KMS-11 (cell line): ENCODE data around the gene PEX10.
A peak's percentile ranks its signal among the peaks of the same experiment; 100 is the strongest.

Source experiments
- H2AFZ ChIP-seq: fragments of 200-600 bp; sonication (generic); 2 replicates; pipeline ENCODE4 v1.6.1; 2016; ENCODE audit warnings: antibody characterized with exemption, mixed run types, low read depth
- H3K27ac ChIP-seq: fragments of 200-600 bp; sonication (generic); 2 replicates; pipeline ENCODE4 v1.6.1; 2016; ENCODE audit warnings: mild to moderate bottlenecking, mixed run types
- H3K27me3 ChIP-seq: fragments of 200-600 bp; sonication (generic); 2 replicates; pipeline ENCODE4 v1.6.1; 2017; ENCODE audit warnings: mild to moderate bottlenecking, low read depth, mixed run types, moderate library complexity; ENCODE audit not compliant: insufficient read depth
- H3K36me3 ChIP-seq: fragments of 200-600 bp; sonication (generic); 2 replicates; pipeline ENCODE4 v1.6.1; 2017; ENCODE audit warnings: mild to moderate bottlenecking, mixed run types; ENCODE audit not compliant: insufficient read depth
- H3K4me1 ChIP-seq: fragments of 200-600 bp; sonication (generic); 2 replicates; pipeline ENCODE4 v1.6.1; 2016; ENCODE audit warnings: mild to moderate bottlenecking, low read depth, mixed run types; ENCODE audit not compliant: poor library complexity, severe bottlenecking
- H3K4me2 ChIP-seq: fragments of 200-600 bp; sonication (generic); 2 replicates; pipeline ENCODE4 v1.7.0; 2016; ENCODE audit warnings: mild to moderate bottlenecking, mixed run types
- H3K4me3 ChIP-seq: fragments of 200-600 bp; sonication (generic); IDR thresholded peaks from 2 replicates; pipeline ENCODE4 v1.6.1; 2017; ENCODE audit warnings: low read depth, low read length, mixed read lengths; ENCODE audit not compliant: insufficient read depth
- H3K79me2 ChIP-seq: fragments of 200-600 bp; sonication (generic); 2 replicates; pipeline ENCODE4 v1.6.1; 2016; ENCODE audit warnings: low read depth, mixed run types; ENCODE audit not compliant: insufficient read depth
- H3K9ac ChIP-seq: fragments of 200-600 bp; sonication (generic); 2 replicates; pipeline ENCODE4 v1.6.1; 2016; ENCODE audit warnings: mild to moderate bottlenecking, mixed run types
- H4K20me1 ChIP-seq: fragments of 200-600 bp; sonication (generic); 2 replicates; pipeline ENCODE4 v1.6.1; 2016; ENCODE audit warnings: mild to moderate bottlenecking, mixed run types; ENCODE audit not compliant: insufficient read depth
- TF ChIP-seq, protein P1 (sequence below): fragments of 200-600 bp; sonication (generic); conservative IDR thresholded peaks from 2 replicates; pipeline ENCODE4 v1.6.1; 2017; ENCODE audit warnings: low read depth, mild to moderate bottlenecking, antibody characterized with exemption, low read length, moderate library complexity, mixed read lengths

The PEX10 gene

DNA sequence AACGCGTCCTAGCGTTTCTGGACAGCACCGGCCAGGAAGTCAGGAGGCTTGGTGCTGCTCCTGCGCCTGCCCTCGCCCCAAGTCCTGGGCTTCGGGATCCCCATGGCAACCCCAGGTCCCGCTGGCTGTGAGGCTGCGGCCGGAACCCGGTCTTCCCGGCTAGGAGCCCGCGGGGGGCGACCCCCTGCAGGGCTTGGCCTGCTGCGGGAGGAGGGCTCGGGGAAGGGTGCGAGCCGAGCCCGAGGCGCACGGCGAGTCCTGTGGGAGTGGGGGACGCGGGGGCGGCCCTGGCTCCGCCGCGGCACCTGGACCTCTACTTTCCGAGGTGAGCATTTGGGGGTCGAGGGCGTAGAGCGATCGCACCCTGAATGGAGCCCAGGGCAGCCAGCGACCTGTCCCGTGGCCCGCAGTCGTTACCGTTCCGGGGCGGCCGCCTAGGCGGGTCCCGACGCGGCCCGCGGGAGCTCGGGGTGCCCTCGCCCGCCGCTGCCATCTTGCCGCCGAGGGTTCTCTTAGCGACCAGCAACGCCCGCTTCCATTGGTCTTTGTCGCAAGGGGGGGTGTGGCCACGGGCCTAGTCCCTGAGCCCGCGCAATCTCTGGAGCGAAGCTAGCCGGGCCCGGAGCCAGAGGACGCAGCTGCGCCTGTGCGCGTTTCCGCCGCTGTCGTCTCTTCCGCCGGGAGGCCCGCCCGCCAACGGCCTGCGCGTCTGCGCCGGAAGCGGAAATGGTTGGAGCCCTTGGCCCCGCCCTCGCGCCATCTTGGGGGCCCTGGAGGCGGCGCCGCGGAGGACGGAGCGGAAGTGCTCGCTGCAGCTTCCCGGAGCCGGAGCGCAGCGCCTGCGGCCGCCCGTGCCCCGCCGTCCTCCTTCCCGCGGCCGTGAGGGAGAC is 21.1 kb downstream of the PEX10 start, which contains the start of the genes MORN1 and RER1:
Gene MORN1, minus strand, starts transcription at position 514 of the 890 bp plus-strand sequence. Its CDS starts 21 bp downstream, at position 493.
Gene RER1, plus strand, starts transcription at position 801 of the 890 bp plus-strand sequence. CDS start 3,950 bp downstream, outside the sequence.
- no peaks in the 10 kb centered on the region for H4K20me1 ChIP-seq
- H3K4me3 ChIP-seq, result peak within 1 kb of the TSS; percentile 77
- H2AFZ ChIP-seq, result peak within 1 kb of the TSS; percentile 85
- peak within 1 kb of the TSS; percentile 77 for H3K9ac ChIP-seq
- peaks cover 19% of the 10 kb centered on the region for H3K79me2 ChIP-seq
- H3K36me3 ChIP-seq, result no peaks in the 10 kb centered on the region
- H3K27ac ChIP-seq, result peak within 1 kb of the TSS; percentile 56
- TF ChIP-seq, protein P1, sequence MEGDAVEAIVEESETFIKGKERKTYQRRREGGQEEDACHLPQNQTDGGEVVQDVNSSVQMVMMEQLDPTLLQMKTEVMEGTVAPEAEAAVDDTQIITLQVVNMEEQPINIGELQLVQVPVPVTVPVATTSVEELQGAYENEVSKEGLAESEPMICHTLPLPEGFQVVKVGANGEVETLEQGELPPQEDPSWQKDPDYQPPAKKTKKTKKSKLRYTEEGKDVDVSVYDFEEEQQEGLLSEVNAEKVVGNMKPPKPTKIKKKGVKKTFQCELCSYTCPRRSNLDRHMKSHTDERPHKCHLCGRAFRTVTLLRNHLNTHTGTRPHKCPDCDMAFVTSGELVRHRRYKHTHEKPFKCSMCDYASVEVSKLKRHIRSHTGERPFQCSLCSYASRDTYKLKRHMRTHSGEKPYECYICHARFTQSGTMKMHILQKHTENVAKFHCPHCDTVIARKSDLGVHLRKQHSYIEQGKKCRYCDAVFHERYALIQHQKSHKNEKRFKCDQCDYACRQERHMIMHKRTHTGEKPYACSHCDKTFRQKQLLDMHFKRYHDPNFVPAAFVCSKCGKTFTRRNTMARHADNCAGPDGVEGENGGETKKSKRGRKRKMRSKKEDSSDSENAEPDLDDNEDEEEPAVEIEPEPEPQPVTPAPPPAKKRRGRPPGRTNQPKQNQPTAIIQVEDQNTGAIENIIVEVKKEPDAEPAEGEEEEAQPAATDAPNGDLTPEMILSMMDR, result no peak
- peak within 1 kb of the TSS; percentile 90 for H3K4me2 ChIP-seq
- H3K27me3 ChIP-seq, result no peaks in the 10 kb centered on the region
- peaks cover 17% of the 10 kb centered on the region for H3K4me1 ChIP-seq

DNA sequence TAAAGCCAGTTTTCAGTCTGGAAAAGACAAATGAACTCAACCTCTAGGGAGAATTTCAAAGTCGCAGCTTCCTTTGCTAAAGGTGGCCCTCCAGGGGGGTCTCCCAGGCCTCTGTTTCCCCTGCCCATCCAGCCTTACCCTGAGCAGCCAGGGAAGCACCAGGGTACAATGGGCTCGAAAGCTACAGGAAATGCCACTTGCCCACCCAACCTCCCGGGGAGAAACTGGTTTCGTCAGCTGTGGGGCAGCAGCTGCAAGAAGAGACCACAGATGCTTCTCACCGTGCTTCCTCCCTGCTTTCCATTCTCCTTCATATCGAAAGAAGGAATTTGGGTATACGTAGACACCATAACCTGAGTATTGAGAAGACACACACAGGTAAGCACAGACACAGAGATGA is 22.7 kb downstream of the PEX10 start:
- peaks cover 17% of the 10 kb centered on the region for H3K4me1 ChIP-seq
- H3K27ac ChIP-seq, result no peak overlapping the region
- no peak overlapping the region for H3K4me2 ChIP-seq
- H3K9ac ChIP-seq, result no peak overlapping the region
- H2AFZ ChIP-seq, result no peak overlapping the region
- H3K36me3 ChIP-seq, result no peaks in the 10 kb centered on the region
- TF ChIP-seq, protein P1, result no peak
- H3K27me3 ChIP-seq, result peaks cover under 1% of the 10 kb centered on the region; the same call in 1 of the 2 replicates
- peaks cover 19% of the 10 kb centered on the region for H3K79me2 ChIP-seq
- H3K4me3 ChIP-seq, result no peak overlapping the region
- no peaks in the 10 kb centered on the region for H4K20me1 ChIP-seq

DNA sequence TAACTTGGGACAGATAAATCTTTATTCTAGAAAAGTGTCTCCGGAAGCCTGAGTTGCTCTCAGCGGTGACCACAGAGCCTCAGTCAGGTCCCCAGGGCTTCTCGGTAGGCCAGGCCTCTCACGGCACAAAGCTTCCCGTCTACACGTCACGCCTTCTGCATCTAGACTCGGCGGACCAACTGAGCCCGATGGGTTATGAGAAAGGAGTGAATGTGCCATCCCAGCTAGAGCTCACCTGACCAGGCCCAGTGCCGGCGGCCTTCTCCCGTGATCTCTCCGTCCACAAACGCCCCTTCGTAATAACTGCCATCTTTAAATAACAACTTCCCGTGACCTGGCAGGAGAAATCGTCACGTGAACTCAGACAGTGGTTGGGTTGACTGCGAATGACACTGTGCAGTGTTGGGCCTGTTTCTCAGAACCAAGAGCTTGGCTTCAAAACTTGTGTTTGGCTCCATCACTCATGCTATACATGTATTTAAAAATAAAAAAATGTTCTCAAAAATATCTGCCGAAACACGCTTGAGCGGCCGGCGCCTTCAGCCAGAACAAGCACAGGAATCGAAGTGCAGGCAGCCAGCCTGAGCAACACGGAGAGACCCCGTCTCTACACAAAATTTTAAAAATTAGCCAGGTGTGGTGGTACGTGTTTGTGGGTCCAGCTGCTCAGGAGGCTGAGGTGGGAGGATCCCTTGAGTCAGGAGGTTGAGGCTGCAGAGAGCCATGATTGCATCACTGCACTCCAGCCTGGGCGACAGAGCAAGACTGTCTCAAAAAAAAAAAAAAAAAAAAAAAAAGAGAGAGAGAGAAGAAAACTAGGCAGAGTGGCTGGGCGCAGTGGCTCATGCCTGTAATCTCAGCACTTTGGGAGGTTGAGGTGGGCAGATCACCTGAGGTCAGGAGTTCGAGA is 24.1 kb downstream of the PEX10 start:
- no peak overlapping the region for H3K9ac ChIP-seq
- TF ChIP-seq, protein P1, result no peak
- no peaks in the 10 kb centered on the region for H3K36me3 ChIP-seq
- no peak overlapping the region for H3K4me2 ChIP-seq
- H3K27ac ChIP-seq, result no peak overlapping the region
- no peaks in the 10 kb centered on the region for H4K20me1 ChIP-seq
- no peak overlapping the region for H2AFZ ChIP-seq
- H3K27me3 ChIP-seq, result peaks cover 14% of the 10 kb centered on the region; the same call in 1 of the 2 replicates
- peaks cover 13% of the 10 kb centered on the region for H3K79me2 ChIP-seq
- H3K4me3 ChIP-seq, result no peak overlapping the region
- peaks cover 17% of the 10 kb centered on the region for H3K4me1 ChIP-seq
